Gastrocnemius medialis (tissue), 4 donors: Measurements from ENCODE around the gene SPATA2. TPM values are rescaled to one million over a fixed set of nuclear protein-coding genes. Genes with fewer than 3 reads are reported as not detected.

ENCODE experiments used
- ATAC-seq, 2 donors: fragments of 150-250 bp; one replicate each; pipeline ENCODE4 v1.9.1; 2016
- DNase-seq, 2 donors: peaks; one replicate each; pipeline ENCODE4 v3.0.0-alpha.2; 2019
- H3K27ac ChIP-seq, 4 donors: fragments of 200-600 bp; sonication (generic); 1 replicate in 1 of 4; 2 replicates in 3 of 4; pipeline ENCODE4 v1.5.1; 2016 to 2018; ENCODE audit warnings: mild to moderate bottlenecking in 2 of 4, moderate library complexity in 1 of 4
- H3K27me3 ChIP-seq, 3 donors: fragments of 200-600 bp; sonication (generic) in 2 of 3; 1 replicate in 1 of 3; 2 replicates in 2 of 3; pipeline versions ENCODE4 v1.5.1 to v1.6.0; 2016 to 2019; ENCODE audit warnings: mild to moderate bottlenecking in 1 of 3, moderate library complexity in 1 of 3
- H3K36me3 ChIP-seq, 2 donors: fragments of 200-600 bp; sonication (generic) in 1 of 2; one replicate each; pipeline ENCODE4 v1.5.1; 2017 to 2018
- H3K4me1 ChIP-seq, 2 donors: fragments of 200-600 bp; sonication (generic) in 1 of 2; one replicate each; pipeline ENCODE4 v1.5.1; 2016 to 2017; ENCODE audit warnings: mild to moderate bottlenecking in 2 of 2
- H3K4me3 ChIP-seq, 4 donors: fragments of 200-600 bp; sonication (generic) in 3 of 4; 1 replicate in 1 of 4; 2 replicates in 3 of 4; pipeline ENCODE4 v1.5.1; 2016 to 2019; ENCODE audit warnings: mild to moderate bottlenecking in 2 of 4
- H3K9me3 ChIP-seq, 3 donors: fragments of 200-600 bp; sonication (generic) in 2 of 3; 1 replicate in 1 of 3; 2 replicates in 2 of 3; pipeline ENCODE4 v1.5.1; 2016 to 2019
- CTCF ChIP-seq, 5 experiments: fragments of 450-650 bp in 3 of 5; fragments of 200-600 bp in 2 of 5; sonication (generic) in 2 of 5; IDR thresholded peaks in 4 of 5; conservative IDR thresholded peaks in 1 of 5; 1 replicate in 4 of 5; 2 replicates in 1 of 5; pipeline ENCODE4 v1.5.1; 2016 to 2019; ENCODE audit warnings: antibody characterized with exemption in 5 of 5, mild to moderate bottlenecking in 3 of 5, moderate library complexity in 3 of 5
- POLR2A ChIP-seq, 2 donors: fragments of 450-650 bp; IDR thresholded peaks; one replicate each; pipeline ENCODE4 v1.6.1; 2017; ENCODE audit warnings: antibody characterized with exemption in 2 of 2, mild to moderate bottlenecking in 2 of 2, moderate library complexity in 2 of 2
- in situ Hi-C, 4 donors: fragments of 200-750 bp; cut with MboI; loops; one replicate each; pipeline versions ENCODE4 v1.15.0 to v1.8.0; 2017; ENCODE audit warnings: low sequenced_read_pairs in 4 of 4
- intact Hi-C: fragments of 100-400 bp; cut with DNase I; formaldehyde crosslinking; loops from one replicate; pipeline ENCODE4 v1.15.1; 2023; ENCODE audit warnings: low total_unique reads
- total RNA-seq, 4 donors: library from RNA; depleted of rRNA; stranded (reverse); fragments of >200 nt; gene quantifications; one replicate each; pipeline versions ENCODE4 v1.1.0 to v1.2.3, GENCODE V29; 2016

SPATA2 gene
- total RNA-seq, 4 donors from 2014 or later, result 7.7 to 10.7 (median 9.7) TPM

GRCh38 chr20:49888212-49889000, 26.9 kb downstream of the SPATA2 start:
- intact Hi-C loops (loop anchor here (1.0 kb wide), 1 partner anchor 277 kb away; no protein-coding TSS in a partner anchor), in situ Hi-C loops (no loop called here)
- TF ChIP-seq POLR2A (IDR thresholded peaks at IDR 0.05), result no peak
- peak; percentile 66 to 82 (median 76) for TF ChIP-seq CTCF (IDR thresholded peaks at IDR 0.05 in 4 of 5, conservative IDR thresholded peaks at IDR 0.05 in 1 of 5)
- H3K27me3 ChIP-seq, result no peaks in the 10 kb centered on the region
- peaks cover 23 to 25% of the 10 kb centered on the region in 2 donors for H3K4me1 ChIP-seq
- no peak overlapping the region for H3K4me3 ChIP-seq
- H3K9me3 ChIP-seq, result no peaks in the 10 kb centered on the region
- peak overlapping the region; percentile 49 to 72 (median 67) for H3K27ac ChIP-seq
- ATAC-seq (peak; percentile 37 to 67), DNase-seq (peak in 1 of 2 donors; percentile 56)
- H3K36me3 ChIP-seq, result peaks cover 0 to 33% of the 10 kb centered on the region in 2 donors

GRCh38 chr20:49887251-49888211, 27.8 kb downstream of the SPATA2 start:
- in situ Hi-C loops, result no loop called here
- DNase-seq, result no peak
- Histone ChIP-seq H3K36me3 (peaks cover 0 to 38% of the 10 kb centered on the region in 2 donors), H3K9me3 (no peaks in the 10 kb centered on the region), H3K4me3 (no peak overlapping the region), H3K27ac (peak overlapping the region; percentile 49 to 72 (median 67)), H3K27me3 (no peaks in the 10 kb centered on the region), H3K4me1 (peaks cover 14 to 17% of the 10 kb centered on the region in 2 donors)
- intact Hi-C loops, result loop anchor here (1.0 kb wide), 1 partner anchor 276 kb away; no protein-coding TSS in a partner anchor
- TF ChIP-seq CTCF (IDR thresholded peaks at IDR 0.05 in 4 of 5, conservative IDR thresholded peaks at IDR 0.05 in 1 of 5), result no peak
- TF ChIP-seq POLR2A (IDR thresholded peaks at IDR 0.05), result no peak
- peak in 1 of 2 donors; percentile 15 for ATAC-seq

GRCh38 chr20:49886571-49887213, 28.6 kb downstream of the SPATA2 start:
- peak in 1 of 2 donors; percentile 5 for ATAC-seq
- Histone ChIP-seq H3K9me3 (no peaks in the 10 kb centered on the region), H3K36me3 (peaks cover 0 to 38% of the 10 kb centered on the region in 2 donors), H3K27me3 (no peaks in the 10 kb centered on the region), H3K27ac (peak overlapping the region; percentile 49 to 72 (median 67)), H3K4me3 (no peak overlapping the region), H3K4me1 (peaks cover 11% of the 10 kb centered on the region in 2 donors)
- in situ Hi-C loops, result no loop called here
- intact Hi-C loops, result no loop called here
- DNase-seq, result no peak
- TF ChIP-seq CTCF (IDR thresholded peaks at IDR 0.05 in 4 of 5, conservative IDR thresholded peaks at IDR 0.05 in 1 of 5), result no peak
- no peak for TF ChIP-seq POLR2A (IDR thresholded peaks at IDR 0.05)

DNA sequence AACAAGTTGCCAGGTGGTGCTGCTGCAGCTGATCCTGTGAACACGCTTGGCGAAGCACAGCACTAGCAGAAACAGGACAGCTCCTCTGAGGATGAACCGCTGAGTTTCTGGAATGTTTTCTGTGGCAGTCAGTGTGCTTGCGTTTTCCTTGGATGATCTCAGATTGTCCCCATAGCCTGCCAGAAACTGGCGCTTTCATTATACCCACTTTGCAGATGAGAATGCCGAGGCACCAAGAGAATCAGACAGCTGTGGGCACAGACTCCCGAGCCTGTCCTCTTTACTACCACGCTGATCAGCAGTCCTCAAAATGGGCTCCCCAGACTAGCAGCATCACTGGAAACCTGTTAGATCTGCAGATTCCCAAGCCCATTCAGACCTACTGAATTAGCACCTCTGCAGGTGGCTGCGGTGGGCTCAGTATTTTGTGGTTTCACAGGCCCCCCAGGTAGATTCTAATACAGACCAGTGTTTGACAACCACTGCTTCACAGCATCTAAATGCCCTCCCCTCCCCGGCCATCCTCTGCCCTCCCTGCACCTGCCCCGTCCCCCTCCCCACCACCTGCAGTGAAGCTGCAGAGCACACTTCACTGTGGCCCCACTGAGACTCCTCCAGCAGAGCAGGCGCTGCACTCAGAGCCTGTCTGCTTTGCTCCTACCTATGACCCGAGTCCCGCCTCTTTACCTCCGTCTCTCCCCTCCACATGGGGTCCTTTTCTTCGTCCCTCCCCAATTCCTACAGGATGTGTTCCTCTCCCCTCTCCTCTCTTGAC, 29.6 kb downstream of the SPATA2 start:
- intact Hi-C loops (no loop called here), in situ Hi-C loops (no loop called here)
- no peak overlapping the region for H3K4me3 ChIP-seq

More for the DNA sequence above, 29.6 kb downstream of the SPATA2 start:
- no peak for DNase-seq
- no peak for ATAC-seq
- Histone ChIP-seq H3K27ac (no peak overlapping the region), H3K27me3 (no peaks in the 10 kb centered on the region), H3K4me1 (peaks cover 8 to 11% of the 10 kb centered on the region in 2 donors), H3K9me3 (no peaks in the 10 kb centered on the region), H3K36me3 (peaks cover 0 to 46% of the 10 kb centered on the region in 2 donors)
- TF ChIP-seq CTCF (IDR thresholded peaks at IDR 0.05 in 4 of 5, conservative IDR thresholded peaks at IDR 0.05 in 1 of 5) (no peak), POLR2A (IDR thresholded peaks at IDR 0.05) (no peak)
